NT2/D1 (cell line): Measurements from ENCODE around the gene AREG.

Experiments
- DNase-seq: peaks from one replicate; pipeline ENCODE4 v3.0.0-alpha.2; 2011; ENCODE audit warnings: low read depth, low spot score
- H3K27me3 ChIP-seq: 2 replicates; pipeline ENCODE4 v1.6.0; 2011; ENCODE audit warnings: mild to moderate bottlenecking; ENCODE audit not compliant: insufficient read length, insufficient read depth
- H3K36me3 ChIP-seq: 2 replicates; pipeline ENCODE4 v1.6.1; 2011; ENCODE audit warnings: mild to moderate bottlenecking, low read length, mixed read lengths; ENCODE audit not compliant: insufficient read depth, insufficient read length
- H3K4me1 ChIP-seq: 2 replicates; pipeline ENCODE4 v1.5.1; 2011; ENCODE audit not compliant: insufficient read depth, insufficient read length
- H3K4me3 ChIP-seq: 2 replicates; pipeline ENCODE4 v1.5.1; 2011; ENCODE audit warnings: low read depth; ENCODE audit not compliant: insufficient read length
- H3K9ac ChIP-seq: 2 replicates; pipeline ENCODE4 v1.6.0; 2011; ENCODE audit warnings: low read depth; ENCODE audit not compliant: insufficient read length
- H3K9me3 ChIP-seq: 2 replicates; pipeline ENCODE4 v1.5.1; 2011; ENCODE audit warnings: mild to moderate bottlenecking, low read length; ENCODE audit not compliant: insufficient read depth
- SUZ12 ChIP-seq: IDR thresholded peaks from 2 replicates; pipeline ENCODE4 v1.6.1; 2011; ENCODE audit not compliant: insufficient read length, insufficient read depth; ENCODE audit errors: extremely low read depth
- YY1 ChIP-seq: IDR thresholded peaks from 2 replicates; pipeline ENCODE4 v1.6.1; 2011; ENCODE audit not compliant: insufficient read length, insufficient read depth
- ZNF274 ChIP-seq: IDR thresholded peaks from 2 replicates; pipeline ENCODE4 v1.6.1; 2011; ENCODE audit warnings: mild to moderate bottlenecking, low read depth, low read length

Gene AREG

DNA sequence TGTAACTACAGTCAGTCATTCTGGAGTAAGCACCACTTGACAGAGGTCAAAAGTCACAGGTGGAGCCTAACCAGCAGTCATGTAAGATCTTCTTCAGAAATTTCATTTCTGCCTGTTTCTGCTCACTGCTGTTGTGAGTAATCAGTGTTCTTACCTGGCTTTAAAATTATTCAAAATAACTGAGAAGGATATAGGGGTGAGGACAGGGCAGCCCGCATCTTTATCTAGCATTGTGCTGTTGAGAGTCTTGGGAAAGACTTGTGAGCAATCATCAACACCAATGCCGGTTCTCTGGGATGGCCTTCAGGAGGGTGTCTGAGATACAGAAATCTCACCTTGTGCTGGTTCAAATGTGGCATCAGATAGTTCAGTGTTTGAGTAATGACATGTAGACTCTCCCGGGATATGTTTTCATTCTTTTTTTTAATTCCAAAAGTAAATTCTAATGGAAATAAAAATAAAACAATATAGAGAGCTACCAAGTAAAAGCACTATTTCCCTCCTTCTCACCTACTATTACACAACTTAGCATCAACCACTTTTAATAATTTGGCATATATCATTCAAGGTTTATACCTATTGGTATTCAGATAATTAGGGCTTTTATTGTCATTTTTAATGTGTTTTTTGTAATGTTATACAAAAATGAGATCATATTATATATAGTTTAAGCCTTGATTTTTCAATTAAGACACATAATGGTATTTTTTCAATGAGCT lies 37.1 kb downstream of the AREG start:
- no peak overlapping the region for H3K4me3 ChIP-seq
- H3K9ac ChIP-seq, result no peak overlapping the region
- H3K36me3 ChIP-seq, result no peaks in the 10 kb centered on the region
- H3K27me3 ChIP-seq, result no peaks in the 10 kb centered on the region
- no peak for DNase-seq
- no peaks in the 10 kb centered on the region for H3K4me1 ChIP-seq
- no peaks in the 10 kb centered on the region for H3K9me3 ChIP-seq
- TF ChIP-seq ZNF274, result no peak
- no peak for TF ChIP-seq SUZ12
- no peak for TF ChIP-seq YY1

DNA sequence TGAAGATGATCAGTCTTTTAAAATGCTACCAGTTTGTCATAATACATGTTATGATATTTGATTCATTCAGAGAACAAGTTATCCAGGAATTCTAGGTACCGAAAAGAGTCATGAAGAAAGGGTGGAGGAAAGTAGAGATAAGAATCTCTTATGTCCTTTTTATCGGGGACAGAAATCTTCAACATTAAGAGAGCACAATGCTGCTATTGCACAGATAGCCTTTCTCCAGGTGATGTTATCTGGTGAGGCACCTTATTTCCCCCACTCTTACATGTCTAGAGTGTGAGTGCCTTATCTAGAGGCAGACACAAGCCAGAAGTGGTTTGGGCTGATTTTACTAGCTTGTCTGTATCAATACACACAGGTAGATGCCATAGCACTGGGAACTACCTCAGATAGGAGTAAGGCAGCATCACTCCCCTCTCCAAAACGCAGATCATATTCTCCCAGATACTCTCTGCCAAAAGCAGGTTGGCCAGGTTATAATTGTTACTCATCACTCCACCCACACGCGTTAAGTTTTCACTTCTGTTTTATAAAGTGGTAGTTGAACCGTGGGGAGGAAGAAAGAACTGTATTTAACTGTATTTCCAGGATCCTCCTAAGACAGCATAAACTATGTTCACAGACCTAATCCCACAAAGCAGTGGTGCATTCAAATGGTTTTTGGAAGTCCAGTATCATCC lies 38.4 kb downstream of the AREG start:
- Histone ChIP-seq H3K4me3 (no peak overlapping the region), H3K4me1 (no peaks in the 10 kb centered on the region), H3K9me3 (no peaks in the 10 kb centered on the region), H3K36me3 (no peaks in the 10 kb centered on the region), H3K27me3 (no peaks in the 10 kb centered on the region), H3K9ac (no peak overlapping the region)
- TF ChIP-seq YY1 (no peak), ZNF274 (no peak), SUZ12 (no peak)
- DNase-seq, result no peak

DNA sequence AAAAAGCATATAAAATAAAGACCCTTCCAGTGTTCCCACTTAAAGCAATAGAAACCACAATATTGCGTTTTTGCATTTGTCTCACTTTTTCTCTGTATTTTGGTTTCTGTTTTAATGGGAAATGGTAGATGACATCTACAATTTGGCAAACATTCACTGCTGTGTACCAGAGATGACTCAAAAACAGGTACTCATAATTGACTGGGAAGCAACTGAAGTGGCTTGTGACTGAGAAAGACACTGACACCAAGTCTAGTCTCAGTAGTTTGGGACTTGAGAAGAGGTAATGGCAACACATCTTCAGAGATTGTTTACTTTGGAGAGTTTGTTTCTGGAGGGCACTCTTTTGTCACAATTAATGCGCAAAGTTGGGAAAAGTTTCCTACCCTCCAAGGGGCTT lies 42.0 kb downstream of the AREG start:
- no peak for TF ChIP-seq ZNF274
- TF ChIP-seq YY1, result no peak
- TF ChIP-seq SUZ12, result no peak
- H3K9me3 ChIP-seq, result no peaks in the 10 kb centered on the region
- H3K36me3 ChIP-seq, result no peaks in the 10 kb centered on the region
- H3K4me3 ChIP-seq, result no peak overlapping the region
- no peaks in the 10 kb centered on the region for H3K27me3 ChIP-seq
- H3K9ac ChIP-seq, result no peak overlapping the region
- no peaks in the 10 kb centered on the region for H3K4me1 ChIP-seq
- no peak for DNase-seq

DNA sequence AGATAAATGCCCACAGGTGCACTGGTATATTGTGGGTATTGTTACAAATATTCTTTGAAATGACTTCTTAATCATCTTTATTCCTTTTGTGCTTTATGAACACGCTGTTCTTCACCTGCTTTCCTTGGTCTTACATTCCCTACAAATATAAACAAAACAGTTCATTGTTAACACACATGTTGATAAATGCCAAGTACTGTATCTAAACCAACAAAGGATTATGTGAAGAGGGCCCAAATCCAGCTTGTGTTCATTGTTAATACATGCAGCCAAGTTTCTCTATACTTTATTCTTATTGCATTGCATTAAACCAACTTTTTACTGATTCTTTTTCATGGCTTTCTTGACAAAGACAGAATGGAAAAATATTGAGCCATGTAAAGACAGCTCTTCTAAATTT lies 42.8 kb downstream of the AREG start:
- Histone ChIP-seq H3K4me3 (no peak overlapping the region), H3K27me3 (no peaks in the 10 kb centered on the region), H3K9ac (no peak overlapping the region), H3K9me3 (no peaks in the 10 kb centered on the region), H3K36me3 (no peaks in the 10 kb centered on the region), H3K4me1 (no peaks in the 10 kb centered on the region)
- TF ChIP-seq ZNF274, result no peak
- DNase-seq, result no peak

DNA sequence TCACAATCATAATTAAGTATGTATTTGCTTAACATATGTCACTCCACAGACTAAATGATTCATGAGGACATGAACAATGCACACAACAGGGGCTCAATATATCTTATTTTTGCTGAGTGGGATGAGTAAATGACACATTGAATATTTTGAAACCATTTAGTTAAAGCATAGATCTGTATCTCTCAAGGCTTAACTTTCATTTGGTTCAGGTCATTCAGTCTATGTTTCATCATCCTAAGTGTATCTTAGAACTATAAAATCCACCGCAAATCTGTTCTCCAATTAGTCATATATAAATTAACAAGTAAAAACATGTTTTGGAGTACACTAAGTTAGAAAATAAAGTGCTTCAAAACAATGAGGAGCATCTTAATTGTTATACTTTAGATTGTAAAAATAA lies 45.8 kb downstream of the AREG start:
- TF ChIP-seq SUZ12 (no peak), ZNF274 (no peak), YY1 (no peak)
- Histone ChIP-seq H3K27me3 (no peaks in the 10 kb centered on the region), H3K36me3 (no peaks in the 10 kb centered on the region), H3K4me3 (no peak overlapping the region), H3K4me1 (no peaks in the 10 kb centered on the region), H3K9ac (no peak overlapping the region), H3K9me3 (no peaks in the 10 kb centered on the region)
- no peak for DNase-seq

DNA sequence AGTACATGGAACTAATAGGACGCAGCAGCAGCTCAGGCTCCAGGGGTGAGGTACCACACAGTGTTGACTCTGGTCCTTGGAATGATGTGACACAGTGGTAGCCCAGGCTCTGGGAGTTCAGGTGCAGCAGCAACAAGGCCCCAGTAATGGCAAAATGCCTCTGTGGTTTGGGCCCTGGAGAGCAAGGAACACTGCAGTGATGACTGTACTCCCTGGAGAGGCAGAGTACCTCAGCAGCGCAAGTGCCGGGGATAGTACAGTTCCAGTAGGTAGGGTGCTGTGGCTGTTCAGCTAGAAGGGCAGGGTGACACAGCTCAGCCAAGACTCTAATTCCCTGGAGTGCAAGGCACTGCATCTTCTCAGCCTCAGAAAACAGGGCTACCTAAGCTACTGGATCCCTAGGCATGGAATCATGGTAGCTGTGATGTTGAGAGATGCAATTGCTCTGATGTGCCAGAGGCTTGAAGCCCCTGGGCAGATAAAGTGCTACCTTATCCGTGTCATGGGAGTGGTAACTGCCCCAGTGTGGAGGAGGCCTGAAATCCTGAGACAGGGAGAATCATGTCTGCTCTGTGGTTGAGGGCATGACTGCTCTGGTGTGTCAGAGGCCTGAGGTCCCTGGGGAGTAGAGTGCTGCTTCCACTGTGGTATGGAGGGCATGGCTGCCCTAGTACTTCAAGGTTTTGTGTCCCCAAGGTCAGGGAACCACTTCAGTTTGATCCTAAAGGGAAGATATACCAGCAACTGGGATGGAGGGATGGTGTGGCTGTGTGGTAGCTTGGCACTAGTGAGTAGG lies 55.2 kb downstream of the AREG start:
- TF ChIP-seq ZNF274 (no peak), SUZ12 (no peak)
- H3K9me3 ChIP-seq, result no peaks in the 10 kb centered on the region
- no peak overlapping the region for H3K9ac ChIP-seq
- H3K36me3 ChIP-seq, result no peaks in the 10 kb centered on the region
- no peak overlapping the region for H3K4me3 ChIP-seq
- no peaks in the 10 kb centered on the region for H3K4me1 ChIP-seq
- no peaks in the 10 kb centered on the region for H3K27me3 ChIP-seq
- DNase-seq, result no peak

DNA sequence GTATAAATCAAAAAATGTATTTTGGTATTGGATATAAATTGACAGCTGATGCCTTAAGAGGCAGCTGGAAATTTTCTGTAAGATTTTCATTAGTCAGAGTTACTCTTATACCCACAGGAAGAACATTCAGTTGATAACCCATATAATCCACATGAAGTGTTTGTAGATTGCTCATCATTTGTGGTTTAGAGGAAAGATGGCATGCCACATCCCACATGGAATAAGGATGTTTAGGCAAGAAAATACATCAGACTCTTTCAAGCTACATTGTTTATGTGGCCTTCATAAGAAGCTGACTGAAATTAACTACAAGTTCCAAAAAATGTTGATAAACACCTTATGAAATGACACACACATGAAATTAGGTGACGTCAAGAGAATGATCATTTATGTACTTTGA lies 56.6 kb downstream of the AREG start:
- no peaks in the 10 kb centered on the region for H3K36me3 ChIP-seq
- no peak overlapping the region for H3K4me3 ChIP-seq
- H3K9ac ChIP-seq, result no peak overlapping the region
- TF ChIP-seq ZNF274, result no peak
- TF ChIP-seq SUZ12, result no peak
- TF ChIP-seq YY1, result no peak
- H3K27me3 ChIP-seq, result no peaks in the 10 kb centered on the region
- H3K4me1 ChIP-seq, result no peaks in the 10 kb centered on the region
- DNase-seq, result no peak
- no peaks in the 10 kb centered on the region for H3K9me3 ChIP-seq
